Glomerular visceral epithelial cell (primary cell): ENCODE measurements around the gene EXOSC7.
"Not testable (repeated sequence)": the region's sequence is repeated elsewhere in the genome, so short reads cannot be mapped to it uniquely, and the experiment has no call there.

Experiments used
- DNase-seq: peaks from one replicate; pipeline ENCODE4 v3.0.0-alpha.2; 2016; ENCODE audit errors: extremely low spot score

The EXOSC7 gene

GRCh38 chr3:44976002-44976815 lies at the start of gene EXOSC7, which contains the start of gene ZDHHC3:
EXOSC7 (plus strand) TSS chr3:44976244; CDS start chr3:44976278, 34 bp downstream.
ZDHHC3 (minus strand) TSS chr3:44976174; CDS start chr3:44959436, 16,738 bp downstream.
- peak; percentile 84 for DNase-seq

- no peak for DNase-seq
Observed at GRCh38 chr3:44926921-44927320, 49.1 kb upstream of the EXOSC7 start.

- no peak for DNase-seq
Observed at GRCh38 chr3:44927371-44927770, 48.7 kb upstream of the EXOSC7 start.

- DNase-seq, result no peak
Observed at GRCh38 chr3:44929782-44930181, 46.3 kb upstream of the EXOSC7 start.

- DNase-seq, result no peak
Observed at GRCh38 chr3:44930911-44931310, 45.1 kb upstream of the EXOSC7 start.

- no peak for DNase-seq
Observed at GRCh38 chr3:44931791-44932190, 44.3 kb upstream of the EXOSC7 start.

- DNase-seq, result no peak
Observed at GRCh38 chr3:44932271-44932670, 43.8 kb upstream of the EXOSC7 start.

- no peak for DNase-seq
Observed at GRCh38 chr3:44932986-44933944, 42.8 kb upstream of the EXOSC7 start.

- DNase-seq, result no peak
Observed at GRCh38 chr3:44939581-44940036, 36.4 kb upstream of the EXOSC7 start.

GRCh38 chr3:44942202-44942921 lies 33.7 kb upstream of the EXOSC7 start:
- peak; percentile 3 for DNase-seq

- DNase-seq, result no peak
Observed at GRCh38 chr3:44948239-44948638, 27.8 kb upstream of the EXOSC7 start.

- DNase-seq, result not testable (repeated sequence)
Observed at GRCh38 chr3:44949770-44950169, 26.3 kb upstream of the EXOSC7 start.

- DNase-seq, result no peak
Observed at GRCh38 chr3:44950275-44950734, 25.7 kb upstream of the EXOSC7 start.

- DNase-seq, result no peak
Observed at GRCh38 chr3:44952689-44953088, 23.4 kb upstream of the EXOSC7 start.

- DNase-seq, result no peak
Observed at GRCh38 chr3:44954304-44954703, 21.7 kb upstream of the EXOSC7 start.

- no peak for DNase-seq
Observed at GRCh38 chr3:44954962-44955361, 21.1 kb upstream of the EXOSC7 start.

- DNase-seq, result no peak
Observed at GRCh38 chr3:44955917-44956316, 20.1 kb upstream of the EXOSC7 start.

GRCh38 chr3:44957986-44958385 lies 18.1 kb upstream of the EXOSC7 start:
- no peak for DNase-seq

- DNase-seq, result no peak
Observed at GRCh38 chr3:44958386-44958785, 17.7 kb upstream of the EXOSC7 start.

GRCh38 chr3:44960387-44961026 lies 15.5 kb upstream of the EXOSC7 start:
- DNase-seq, result no peak

GRCh38 chr3:44961888-44962287 lies 14.2 kb upstream of the EXOSC7 start:
- DNase-seq, result no peak
